Measurements from ENCODE around the gene NEURL1B.
A peak's percentile ranks its signal among the peaks of the same experiment; 100 is the strongest.
"Not testable (repeated sequence)": the region's sequence is repeated elsewhere in the genome, so short reads cannot be mapped to it uniquely, and the experiment has no call there.

The NEURL1B gene

DNA sequence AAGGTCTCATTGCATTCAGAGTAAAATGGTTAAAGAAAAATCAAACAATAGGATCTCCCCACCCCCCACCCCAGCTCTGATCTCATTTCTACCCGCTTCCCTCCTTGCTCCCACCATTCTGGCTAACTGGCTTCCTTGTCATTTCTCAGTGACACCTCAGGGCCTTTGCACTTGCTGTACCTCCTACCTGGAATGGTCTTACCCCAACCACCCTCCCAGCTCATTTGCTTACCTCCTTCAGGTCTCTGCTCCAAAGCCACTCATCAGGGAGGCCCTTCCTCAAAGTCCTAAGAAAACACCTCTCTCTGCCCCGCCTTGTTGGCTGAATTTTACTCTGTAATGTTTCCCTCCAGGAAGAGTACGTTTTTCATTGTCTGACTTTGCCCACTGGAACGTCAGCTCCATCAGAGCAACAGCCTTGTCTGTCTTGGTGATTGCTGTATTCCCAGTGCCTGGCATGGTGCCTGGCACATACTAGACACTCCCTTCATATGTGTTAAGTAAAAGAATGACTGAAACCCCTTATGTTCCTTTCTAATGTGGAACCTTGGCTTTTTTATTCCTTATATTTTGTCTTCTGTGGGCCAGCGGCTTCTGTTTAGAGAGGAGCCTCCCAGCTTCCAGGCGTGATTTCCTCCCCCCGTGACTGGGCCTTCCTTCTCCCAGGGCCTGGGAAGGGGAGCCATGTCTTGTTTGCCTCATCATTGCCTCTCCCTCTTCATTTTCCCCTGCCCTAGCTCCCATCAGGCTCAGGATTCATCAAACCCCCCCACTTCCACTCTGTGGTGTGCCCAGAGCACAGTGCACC lies 26.9 kb downstream of the NEURL1B start:
- H3K9me3 Mint-ChIP-seq: peaks cover 3% of the 10 kb centered on the region
- no peak overlapping the region for H3K27ac Mint-ChIP-seq
- no peak overlapping the region for H3K4me3 Mint-ChIP-seq
- peaks cover 46% of the 10 kb centered on the region for H3K27me3 Mint-ChIP-seq
- no peaks in the 10 kb centered on the region for H3K36me3 Mint-ChIP-seq
- H3K4me1 Mint-ChIP-seq: no peaks in the 10 kb centered on the region
- ATAC-seq: no peak

DNA sequence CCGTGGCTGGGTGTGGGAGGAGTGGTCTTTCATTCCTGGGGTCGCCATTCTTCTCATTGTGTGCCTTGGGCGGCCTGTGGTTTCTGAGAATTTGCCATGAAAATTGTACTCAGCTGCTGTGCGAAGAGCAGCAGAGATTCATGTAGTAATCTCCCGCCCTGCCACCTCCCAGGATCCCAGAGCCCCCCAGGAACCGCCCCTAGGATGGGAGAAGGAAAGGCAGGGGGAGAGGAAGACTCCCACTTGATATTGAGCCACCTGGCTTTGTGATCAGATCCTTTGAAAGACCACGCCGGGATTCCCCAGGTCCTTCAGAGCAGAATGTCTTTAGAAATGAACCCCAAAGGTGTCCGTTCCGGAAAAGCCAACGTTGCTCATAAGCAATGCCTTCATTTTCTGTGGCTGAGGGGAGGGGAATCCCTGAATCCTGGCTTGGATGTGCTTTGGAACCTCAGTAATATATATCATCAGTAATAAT lies 27.6 kb downstream of the NEURL1B start:
- H3K4me3 Mint-ChIP-seq: no peak overlapping the region
- H3K9me3 Mint-ChIP-seq: peaks cover 3% of the 10 kb centered on the region
- no peaks in the 10 kb centered on the region for H3K36me3 Mint-ChIP-seq
- no peak for ATAC-seq
- H3K27ac Mint-ChIP-seq: no peak overlapping the region
- peaks cover 47% of the 10 kb centered on the region for H3K27me3 Mint-ChIP-seq
- H3K4me1 Mint-ChIP-seq: no peaks in the 10 kb centered on the region

DNA sequence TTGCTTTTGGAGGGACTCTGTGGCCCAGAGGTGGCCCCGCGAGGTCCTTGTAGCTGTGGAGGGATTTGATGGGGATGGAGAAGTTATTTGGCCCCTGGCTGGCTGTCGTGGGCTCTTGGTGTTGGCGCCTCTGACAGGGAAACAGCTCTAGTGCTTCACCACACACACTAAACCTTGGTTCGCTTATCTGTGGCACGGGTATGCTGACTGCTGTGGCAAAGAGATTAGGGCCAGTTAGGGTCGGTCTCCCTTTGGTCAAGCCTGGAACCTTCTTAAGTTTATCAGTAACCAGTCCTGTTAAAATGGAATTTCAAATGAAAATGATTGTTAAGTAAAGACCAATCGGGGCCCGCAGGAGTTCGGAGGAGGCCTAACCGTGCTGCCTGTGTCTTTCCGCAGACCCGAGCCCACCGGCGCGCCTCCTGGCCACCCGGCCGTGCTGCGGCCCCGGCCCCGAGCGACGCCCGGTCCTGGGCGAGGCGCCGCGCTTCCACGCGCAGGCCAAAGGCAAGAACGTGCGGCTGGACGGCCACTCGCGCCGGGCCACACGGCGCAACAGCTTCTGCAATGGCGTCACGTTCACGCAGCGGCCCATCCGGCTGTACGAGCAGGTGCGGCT lies 28.4 kb downstream of the NEURL1B start:
- no peaks in the 10 kb centered on the region for H3K4me1 Mint-ChIP-seq
- H3K36me3 Mint-ChIP-seq: no peaks in the 10 kb centered on the region
- no peak overlapping the region for H3K4me3 Mint-ChIP-seq
- H3K9me3 Mint-ChIP-seq: peaks cover 3% of the 10 kb centered on the region
- H3K27ac Mint-ChIP-seq: no peak overlapping the region
- peaks cover 46% of the 10 kb centered on the region for H3K27me3 Mint-ChIP-seq
- no peak for ATAC-seq

DNA sequence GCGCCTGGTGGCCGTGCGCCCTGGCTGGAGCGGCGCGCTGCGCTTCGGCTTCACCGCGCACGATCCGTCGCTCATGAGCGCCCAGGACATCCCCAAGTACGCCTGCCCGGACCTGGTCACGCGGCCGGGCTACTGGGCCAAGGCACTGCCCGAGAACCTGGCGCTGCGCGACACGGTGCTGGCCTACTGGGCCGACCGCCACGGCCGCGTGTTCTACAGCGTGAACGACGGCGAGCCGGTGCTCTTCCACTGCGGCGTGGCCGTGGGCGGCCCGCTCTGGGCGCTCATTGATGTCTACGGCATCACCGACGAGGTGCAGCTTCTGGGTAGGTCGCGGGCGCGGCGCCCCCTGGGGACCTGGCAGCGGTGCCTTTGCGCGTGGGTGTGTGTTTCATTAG lies 28.9 kb downstream of the NEURL1B start:
- no peak overlapping the region for H3K27ac Mint-ChIP-seq
- H3K4me3 Mint-ChIP-seq: no peak overlapping the region
- no peaks in the 10 kb centered on the region for H3K36me3 Mint-ChIP-seq
- peaks cover 50% of the 10 kb centered on the region for H3K27me3 Mint-ChIP-seq
- H3K9me3 Mint-ChIP-seq: peaks cover 3% of the 10 kb centered on the region
- no peak for ATAC-seq
- H3K4me1 Mint-ChIP-seq: no peaks in the 10 kb centered on the region

DNA sequence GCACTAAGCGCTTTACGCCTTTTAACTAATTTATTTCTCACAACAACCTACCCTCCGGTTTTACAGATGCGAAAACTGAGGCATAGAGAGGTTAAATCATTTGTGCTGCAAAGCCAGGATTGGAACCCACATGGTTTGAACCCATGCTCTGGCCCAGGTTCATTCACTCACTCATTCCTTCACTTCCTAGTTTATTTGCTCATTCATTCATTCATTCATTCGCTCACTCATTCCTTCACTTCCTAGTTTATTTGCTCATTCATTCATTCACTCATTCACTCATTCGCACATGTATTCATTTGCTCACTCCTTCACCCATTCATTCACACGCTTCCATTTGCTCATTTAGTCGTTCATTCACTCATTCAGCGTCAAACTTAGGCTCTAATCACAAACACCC lies 29.4 kb downstream of the NEURL1B start:
- no peak overlapping the region for H3K4me3 Mint-ChIP-seq
- H3K9me3 Mint-ChIP-seq: peaks cover 3% of the 10 kb centered on the region
- no peak for ATAC-seq
- peaks cover 50% of the 10 kb centered on the region for H3K27me3 Mint-ChIP-seq
- no peak overlapping the region for H3K27ac Mint-ChIP-seq
- no peaks in the 10 kb centered on the region for H3K4me1 Mint-ChIP-seq
- H3K36me3 Mint-ChIP-seq: no peaks in the 10 kb centered on the region

DNA sequence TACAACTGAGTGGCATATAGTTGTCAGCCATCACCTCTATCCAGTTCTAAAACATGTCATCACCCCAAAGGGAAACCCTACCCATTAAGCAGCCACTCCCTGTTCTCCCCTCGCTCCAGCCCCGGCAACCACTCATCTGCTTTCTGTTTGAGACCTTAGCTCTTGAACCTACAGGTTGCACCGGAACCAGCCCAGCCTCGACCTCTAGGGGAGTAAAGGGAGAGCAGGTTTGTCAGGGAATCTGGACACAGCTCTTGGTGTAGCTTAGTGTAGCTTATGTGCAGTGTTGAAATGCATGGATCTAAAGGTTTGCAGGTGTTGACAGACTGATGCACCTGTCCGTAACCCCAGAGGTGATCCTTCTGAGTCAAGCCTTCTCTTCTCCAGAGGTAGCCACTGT lies 30.0 kb downstream of the NEURL1B start:
- H3K4me1 Mint-ChIP-seq: no peaks in the 10 kb centered on the region
- peaks cover 47% of the 10 kb centered on the region for H3K27me3 Mint-ChIP-seq
- ATAC-seq: no peak
- H3K27ac Mint-ChIP-seq: no peak overlapping the region
- peaks cover 3% of the 10 kb centered on the region for H3K9me3 Mint-ChIP-seq
- H3K4me3 Mint-ChIP-seq: no peak overlapping the region
- no peaks in the 10 kb centered on the region for H3K36me3 Mint-ChIP-seq

DNA sequence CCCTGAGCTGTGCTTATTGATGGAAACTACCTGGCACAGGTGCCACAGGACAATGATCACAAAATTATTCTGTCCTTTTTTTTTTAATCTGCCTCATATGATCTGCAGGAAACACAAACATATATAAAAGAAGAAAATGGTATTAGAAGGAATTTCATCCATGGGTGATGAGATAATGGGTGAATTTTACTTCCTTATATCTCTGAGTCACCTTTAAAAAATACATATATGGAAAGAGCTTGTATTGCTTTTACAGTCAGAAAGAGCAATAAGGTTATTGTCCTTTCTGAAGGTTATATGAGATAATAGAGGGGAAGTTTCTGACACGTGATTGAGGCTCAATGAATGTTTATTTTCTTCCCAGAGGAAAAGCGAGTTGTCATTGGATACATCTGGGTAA lies 31.6 kb downstream of the NEURL1B start:
- H3K27ac Mint-ChIP-seq: no peak overlapping the region
- no peaks in the 10 kb centered on the region for H3K36me3 Mint-ChIP-seq
- peaks cover 44% of the 10 kb centered on the region for H3K27me3 Mint-ChIP-seq
- no peak for ATAC-seq
- no peak overlapping the region for H3K4me3 Mint-ChIP-seq
- peaks cover 3% of the 10 kb centered on the region for H3K9me3 Mint-ChIP-seq
- no peaks in the 10 kb centered on the region for H3K4me1 Mint-ChIP-seq

DNA sequence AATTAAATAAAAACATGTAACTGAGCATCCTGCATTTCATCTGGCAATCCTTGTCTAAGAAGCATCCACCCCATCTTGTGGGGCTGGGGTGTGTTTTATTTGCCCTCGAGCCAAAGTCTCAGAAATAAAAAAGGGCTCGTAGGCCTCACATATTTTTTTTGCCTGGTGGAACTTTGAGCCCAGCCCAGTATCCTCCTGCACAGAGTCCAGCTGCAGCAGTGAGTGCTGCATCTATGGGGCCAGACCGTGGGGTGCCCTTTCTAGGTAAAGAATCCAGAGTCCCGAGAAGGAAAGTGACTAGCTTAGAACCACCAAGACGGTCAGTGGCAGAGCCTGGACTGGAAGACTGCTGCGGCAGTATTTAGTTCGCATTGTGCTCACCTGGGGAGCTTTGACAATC lies 33.1 kb downstream of the NEURL1B start:
- H3K36me3 Mint-ChIP-seq: no peaks in the 10 kb centered on the region
- peaks cover 41% of the 10 kb centered on the region for H3K27me3 Mint-ChIP-seq
- H3K9me3 Mint-ChIP-seq: peaks cover 3% of the 10 kb centered on the region
- H3K4me1 Mint-ChIP-seq: no peaks in the 10 kb centered on the region
- no peak for ATAC-seq
- H3K27ac Mint-ChIP-seq: no peak overlapping the region
- H3K4me3 Mint-ChIP-seq: no peak overlapping the region

DNA sequence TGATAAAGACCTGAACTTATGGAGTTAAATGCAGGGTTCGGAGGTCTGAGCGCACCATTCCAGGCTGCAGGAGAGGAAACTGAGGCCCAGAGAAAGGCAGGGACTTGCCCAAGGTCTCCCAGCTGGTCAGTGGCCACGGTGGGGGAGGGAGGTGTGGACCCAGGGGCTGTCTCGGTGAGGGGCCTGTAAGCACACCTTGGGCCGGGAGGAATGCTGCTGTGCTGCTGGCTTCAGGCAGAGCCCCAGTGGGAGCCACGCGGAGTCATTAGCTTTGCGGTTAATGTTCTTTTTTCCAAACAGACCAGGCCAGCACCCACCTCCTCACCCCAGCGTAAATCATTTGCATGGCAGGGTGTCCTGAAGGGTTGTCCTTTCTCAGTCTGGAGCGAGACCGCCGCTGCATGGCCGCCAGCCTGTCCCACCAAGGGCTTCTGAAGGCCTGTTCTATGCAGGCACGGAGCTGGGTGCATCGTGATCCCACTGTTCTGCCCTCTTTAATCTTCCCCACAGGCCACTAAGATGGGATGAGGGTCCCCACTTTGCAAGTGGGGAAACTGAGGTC lies 35.9 kb downstream of the NEURL1B start:
- Mint-ChIP-seq H3K9me3 (no peaks in the 10 kb centered on the region), H3K4me3 (no peak overlapping the region), H3K27ac (no peak overlapping the region), H3K27me3 (peaks cover 41% of the 10 kb centered on the region), H3K4me1 (peaks cover 6% of the 10 kb centered on the region), H3K36me3 (no peaks in the 10 kb centered on the region)
- ATAC-seq: no peak

DNA sequence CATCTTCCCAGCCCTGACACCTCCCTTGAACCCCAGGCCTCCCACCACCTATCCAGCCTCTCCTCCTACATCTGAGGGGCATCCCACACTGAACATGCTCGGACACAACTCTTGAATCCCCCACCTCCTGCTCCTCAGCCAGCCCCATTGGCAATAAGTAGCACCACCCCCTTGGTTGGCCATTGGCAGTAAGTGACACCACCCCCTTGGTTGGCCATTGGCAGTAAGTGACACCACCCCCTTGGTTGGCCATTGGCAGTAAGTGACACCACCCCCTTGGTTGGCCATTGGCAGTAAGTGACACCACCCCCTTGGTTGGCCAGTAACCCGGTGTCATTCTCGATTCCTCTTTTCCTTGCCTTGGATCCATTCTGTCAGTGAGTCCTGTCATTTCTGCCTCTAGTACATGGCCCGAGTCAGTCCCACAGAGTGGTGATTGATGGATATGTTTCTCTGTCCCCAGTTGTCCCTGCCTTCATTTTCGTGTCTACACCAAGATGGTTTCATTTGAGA lies 37.4 kb downstream of the NEURL1B start:
- H3K9me3 Mint-ChIP-seq: not testable (repeated sequence)

DNA sequence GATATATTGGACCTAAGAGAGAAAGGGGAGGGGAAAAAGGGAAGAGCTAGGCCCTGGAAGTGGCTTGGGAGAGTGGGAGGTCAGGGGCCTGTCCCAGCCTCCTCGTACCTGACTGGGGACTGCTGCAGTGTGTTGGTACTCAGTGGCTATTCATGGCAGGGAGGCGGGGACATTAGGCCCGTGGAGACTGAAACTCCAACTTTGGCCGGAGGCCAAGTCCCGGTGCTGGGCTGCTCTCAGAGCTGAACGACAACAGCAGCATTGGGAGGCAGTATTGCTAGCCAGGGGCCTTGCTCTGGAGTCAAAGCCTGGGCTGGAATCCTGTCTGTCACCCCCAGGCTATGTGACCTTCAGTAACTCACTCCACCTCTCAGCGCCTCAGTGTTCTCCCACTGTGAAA lies 37.8 kb downstream of the NEURL1B start:
- peaks cover 38% of the 10 kb centered on the region for H3K27me3 Mint-ChIP-seq
- H3K27ac Mint-ChIP-seq: no peak overlapping the region
- H3K4me3 Mint-ChIP-seq: no peak overlapping the region
- no peak for ATAC-seq
- H3K9me3 Mint-ChIP-seq: peaks cover 4% of the 10 kb centered on the region
- peaks cover 6% of the 10 kb centered on the region for H3K36me3 Mint-ChIP-seq
- peaks cover 6% of the 10 kb centered on the region for H3K4me1 Mint-ChIP-seq

More for the DNA sequence above, 37.4 kb downstream of the NEURL1B start:
- H3K4me3 Mint-ChIP-seq, H3K4me1 Mint-ChIP-seq, ATAC-seq, H3K27ac Mint-ChIP-seq, H3K36me3 Mint-ChIP-seq: not testable (repeated sequence)
- H3K27me3 Mint-ChIP-seq: peaks cover 41% of the 10 kb centered on the region

DNA sequence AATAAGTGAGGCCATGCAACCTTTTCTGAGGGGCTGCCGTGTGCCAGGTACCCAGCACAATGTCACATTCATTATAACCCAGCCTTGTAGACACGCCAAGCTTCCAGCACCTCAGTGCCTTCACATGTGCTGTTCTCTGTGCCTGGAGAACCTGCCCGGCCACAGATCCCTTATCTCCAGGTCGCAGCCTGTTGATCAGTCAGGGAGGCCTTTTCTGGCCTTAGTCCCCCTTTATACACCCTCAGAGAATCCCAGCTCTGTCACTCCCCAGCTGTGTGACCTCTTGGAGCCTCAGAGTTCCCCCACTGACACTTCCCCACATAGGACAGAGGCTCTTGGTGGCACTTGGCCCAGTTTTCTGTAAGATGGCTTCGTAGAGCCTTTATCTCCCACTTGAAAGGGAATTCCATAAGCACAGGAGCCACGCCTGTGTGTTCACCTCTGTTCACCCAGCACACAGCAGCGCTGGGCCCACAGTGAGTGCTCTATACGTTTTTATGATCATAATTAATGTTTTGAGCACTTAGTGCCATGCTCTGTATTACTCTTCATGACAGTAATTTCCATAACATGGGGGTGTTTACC lies 38.7 kb downstream of the NEURL1B start:
- Mint-ChIP-seq H3K27ac (no peak overlapping the region), H3K4me1 (peaks cover 6% of the 10 kb centered on the region), H3K36me3 (peaks cover 6% of the 10 kb centered on the region), H3K27me3 (peaks cover 34% of the 10 kb centered on the region), H3K9me3 (peaks cover 4% of the 10 kb centered on the region), H3K4me3 (no peak overlapping the region)
- ATAC-seq: no peak

DNA sequence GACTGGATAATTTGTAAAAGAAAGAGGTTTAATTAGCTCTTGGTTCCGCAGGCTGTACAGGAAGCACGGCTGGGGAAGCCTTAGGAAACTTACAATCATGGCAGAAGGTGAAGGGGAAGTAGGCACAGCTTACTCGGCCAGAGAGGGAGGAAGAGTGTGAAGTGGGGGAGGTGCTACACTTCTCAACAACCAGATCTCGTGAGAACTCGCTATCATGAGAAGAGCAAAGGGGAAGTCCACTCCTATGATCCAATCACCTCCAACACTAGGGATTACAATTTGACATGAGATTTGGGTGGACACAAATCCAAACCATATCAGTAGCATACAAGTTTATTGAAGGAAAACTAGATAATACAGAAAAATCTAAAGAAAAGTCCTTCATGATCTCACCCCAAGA lies 39.9 kb downstream of the NEURL1B start:
- Mint-ChIP-seq H3K27me3 (peaks cover 23% of the 10 kb centered on the region), H3K4me1 (peaks cover 6% of the 10 kb centered on the region), H3K27ac (no peak overlapping the region), H3K36me3 (peaks cover 6% of the 10 kb centered on the region), H3K9me3 (peaks cover 4% of the 10 kb centered on the region), H3K4me3 (no peak overlapping the region)
- ATAC-seq: no peak

DNA sequence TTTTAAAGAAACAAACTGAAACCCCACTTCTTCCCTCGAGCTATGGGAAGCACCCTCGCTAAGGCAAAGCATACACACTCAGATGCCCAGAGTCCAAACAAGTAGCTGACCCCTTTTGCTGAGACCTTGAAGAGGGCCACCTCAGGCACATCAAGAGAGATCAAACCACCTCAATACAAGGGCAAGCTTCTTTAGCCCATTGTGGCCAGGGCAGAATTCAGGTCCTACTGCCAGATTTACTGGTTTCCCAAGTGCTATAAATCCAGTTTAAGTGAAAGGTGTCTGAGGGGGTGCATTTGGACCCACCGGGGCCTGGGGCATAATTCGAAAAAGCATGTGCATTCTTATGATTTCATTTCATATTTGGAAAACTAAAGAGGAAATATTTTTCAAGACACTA lies 40.4 kb downstream of the NEURL1B start:
- peaks cover 6% of the 10 kb centered on the region for H3K36me3 Mint-ChIP-seq
- H3K27me3 Mint-ChIP-seq: peaks cover 23% of the 10 kb centered on the region
- no peak overlapping the region for H3K27ac Mint-ChIP-seq
- no peak for ATAC-seq
- peaks cover 4% of the 10 kb centered on the region for H3K9me3 Mint-ChIP-seq
- no peak overlapping the region for H3K4me3 Mint-ChIP-seq
- H3K4me1 Mint-ChIP-seq: peaks cover 6% of the 10 kb centered on the region

DNA sequence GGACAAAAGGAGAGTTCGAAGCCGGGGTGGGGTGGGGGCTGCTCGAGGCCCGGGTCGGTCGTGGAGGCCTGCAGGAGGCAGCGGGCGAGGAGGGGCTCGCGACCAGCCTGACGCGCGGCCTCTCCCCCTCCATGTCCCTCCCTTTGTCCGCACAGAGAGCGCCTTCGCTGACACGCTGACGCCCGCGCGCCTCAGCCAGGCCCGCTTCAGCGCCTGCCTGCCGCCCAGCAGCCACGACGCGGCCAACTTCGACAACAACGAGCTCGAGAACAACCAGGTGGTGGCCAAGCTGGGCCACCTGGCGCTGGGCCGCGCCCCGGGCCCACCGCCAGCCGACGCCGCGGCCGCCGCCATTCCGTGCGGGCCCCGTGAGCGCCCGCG lies 42.2 kb downstream of the NEURL1B start:
- H3K27ac Mint-ChIP-seq: no peak overlapping the region
- H3K9me3 Mint-ChIP-seq: peaks cover 4% of the 10 kb centered on the region
- peaks cover 10% of the 10 kb centered on the region for H3K4me1 Mint-ChIP-seq
- peaks cover 6% of the 10 kb centered on the region for H3K36me3 Mint-ChIP-seq
- peak; percentile 18 for ATAC-seq
- H3K4me3 Mint-ChIP-seq: peak overlapping the region; percentile 32
- H3K27me3 Mint-ChIP-seq: peaks cover 12% of the 10 kb centered on the region
